GM12872 (cell line): ENCODE data around the gene TBC1D32.

Experiments used
- CTCF ChIP-seq: IDR thresholded peaks from 3 replicates; pipeline ENCODE4 v1.5.1; 2011; ENCODE audit warnings: low read depth, mild to moderate bottlenecking, low read length, moderate library complexity; ENCODE audit not compliant: insufficient read depth

TBC1D32 gene

GRCh38 chr6:121161886-121162285 lies 172.4 kb downstream of the TBC1D32 start:
- no peak for TF ChIP-seq CTCF

GRCh38 chr6:121160276-121160675 lies 174.0 kb downstream of the TBC1D32 start:
- TF ChIP-seq CTCF = no peak

DNA sequence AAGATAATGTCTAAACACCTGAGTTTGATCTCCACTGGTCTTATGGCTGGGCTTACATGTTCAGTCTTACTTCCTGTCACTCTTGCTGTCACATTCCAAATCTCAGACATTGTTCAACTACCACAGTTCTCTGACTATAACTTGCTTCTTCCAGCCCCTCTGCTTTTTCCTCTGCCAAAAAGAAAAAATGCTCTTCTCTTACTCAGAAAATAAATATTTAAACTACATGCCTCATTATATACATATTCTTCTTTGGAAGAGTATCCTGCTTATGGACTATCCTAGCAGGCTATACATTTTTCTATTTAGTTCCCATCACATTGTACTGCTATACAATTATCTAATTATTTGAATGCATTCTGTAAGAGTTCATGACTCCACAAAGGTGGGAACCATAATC lies 175.4 kb downstream of the TBC1D32 start:
- no peak for TF ChIP-seq CTCF

DNA sequence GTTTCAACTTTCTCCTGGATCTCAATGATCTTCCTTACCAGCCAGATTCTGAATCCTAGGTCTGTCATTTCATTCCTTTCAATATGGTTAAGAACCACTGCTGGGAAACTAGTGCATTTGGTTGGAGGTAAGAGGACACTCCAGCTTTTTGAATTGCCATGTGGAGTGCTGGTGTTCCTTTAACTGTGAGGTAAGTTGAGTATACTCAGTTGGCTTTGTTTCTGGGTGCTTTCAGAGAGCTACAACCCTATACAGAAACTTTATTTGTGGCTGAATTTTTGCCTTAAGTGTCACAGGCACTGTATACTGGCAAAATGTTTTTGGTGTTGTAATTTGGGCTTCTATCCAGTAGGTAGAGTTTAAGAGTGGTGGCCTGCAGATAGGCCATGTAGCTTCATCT lies 175.8 kb downstream of the TBC1D32 start:
- TF ChIP-seq CTCF = no peak

DNA sequence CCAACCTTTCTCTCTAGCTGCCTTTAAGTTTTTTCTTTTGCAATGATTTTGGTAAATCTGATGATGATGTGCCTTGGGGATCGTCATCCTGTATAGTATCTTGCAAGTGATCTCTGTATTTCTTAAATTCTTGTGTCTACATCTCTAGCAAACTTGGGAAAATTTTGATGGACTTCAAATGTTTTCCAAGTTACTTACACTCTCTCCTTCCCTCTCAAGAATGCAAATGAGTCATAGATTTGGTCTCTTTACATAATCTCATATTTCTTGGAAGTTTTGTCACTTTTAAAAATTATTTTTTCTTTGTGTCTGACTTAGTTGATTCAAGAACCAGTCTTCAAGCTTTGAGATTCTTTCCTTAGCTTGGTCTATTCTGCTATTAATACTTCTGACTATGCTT lies 176.4 kb downstream of the TBC1D32 start:
- TF ChIP-seq CTCF = no peak

DNA sequence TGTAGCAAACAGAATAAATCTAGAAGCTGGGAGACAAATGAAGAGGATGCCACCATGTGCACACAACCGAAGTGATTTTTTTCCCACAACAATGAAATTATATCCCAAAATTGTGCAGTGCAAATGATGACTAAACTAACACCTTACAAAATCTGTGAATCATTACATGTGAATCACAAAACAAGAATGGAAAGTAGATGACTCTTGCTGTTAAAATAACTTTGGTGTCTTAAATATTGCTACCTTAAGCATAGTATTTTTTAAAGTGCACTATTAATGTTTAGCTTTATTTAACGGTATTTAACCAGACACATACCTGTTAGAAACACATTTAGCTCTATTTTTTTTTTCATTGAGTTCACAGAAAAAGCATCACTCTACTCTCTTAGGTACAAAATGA lies 190.8 kb downstream of the TBC1D32 start:
- no peak for TF ChIP-seq CTCF

GRCh38 chr6:121142093-121142492 lies 192.2 kb downstream of the TBC1D32 start:
- no peak for TF ChIP-seq CTCF

- TF ChIP-seq CTCF = no peak
Observed at GRCh38 chr6:121135425-121135824, 198.9 kb downstream of the TBC1D32 start.
